WI38 (cell line): Measurements from ENCODE around the gene INPP5D.

ENCODE experiments used
- H3K4me3 ChIP-seq: 2 replicates; pipeline ENCODE4 v1.5.1; 2011; ENCODE audit warnings: low read depth, mild to moderate bottlenecking, control low read depth, low read length
- TF ChIP-seq, protein P1 (sequence below): IDR thresholded peaks from 2 replicates; pipeline ENCODE4 v1.5.1; 2012; ENCODE audit warnings: low read depth, mild to moderate bottlenecking, control low read depth, low read length

The INPP5D gene

DNA sequence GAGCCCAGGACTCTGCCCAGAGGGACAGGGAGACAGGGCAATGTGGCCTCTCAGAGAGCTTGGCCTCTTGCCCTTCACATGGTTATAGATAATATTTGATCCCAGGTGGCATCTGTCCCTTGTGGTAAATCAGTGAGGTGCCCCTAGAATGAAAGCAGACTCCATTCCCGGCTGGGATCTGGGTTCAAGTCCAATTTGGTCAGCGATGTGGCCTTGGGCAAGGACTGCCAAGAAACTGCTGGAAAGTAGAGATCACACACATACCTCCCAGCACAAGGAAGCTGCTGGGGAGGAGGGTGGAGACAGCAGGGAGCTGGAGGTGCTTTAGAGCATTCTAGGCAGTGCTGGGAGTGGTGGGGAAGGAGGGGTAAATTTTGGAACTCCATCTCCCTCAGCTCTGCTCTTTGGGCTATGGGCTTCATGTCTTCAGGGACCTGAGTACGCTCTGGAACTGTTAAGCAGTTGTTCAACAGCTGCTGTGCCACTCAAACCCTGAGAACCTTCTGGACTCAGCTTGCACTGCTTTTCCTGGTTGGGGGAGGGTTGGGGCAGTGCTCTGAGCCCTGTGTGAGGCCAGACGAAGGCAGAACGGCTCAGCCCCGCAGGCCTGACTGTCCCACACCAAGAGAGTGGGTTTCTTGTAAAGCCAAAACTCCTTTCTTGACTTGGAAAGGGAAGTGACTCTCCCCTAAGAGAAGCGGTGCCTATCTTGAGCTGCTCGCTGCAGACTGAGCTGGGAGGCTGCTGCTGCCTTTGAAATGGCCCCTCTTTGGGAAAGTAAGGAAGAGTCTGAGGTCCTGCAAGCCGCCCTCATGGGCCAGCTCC, 23.0 kb downstream of the INPP5D start:
- TF ChIP-seq, protein P1, sequence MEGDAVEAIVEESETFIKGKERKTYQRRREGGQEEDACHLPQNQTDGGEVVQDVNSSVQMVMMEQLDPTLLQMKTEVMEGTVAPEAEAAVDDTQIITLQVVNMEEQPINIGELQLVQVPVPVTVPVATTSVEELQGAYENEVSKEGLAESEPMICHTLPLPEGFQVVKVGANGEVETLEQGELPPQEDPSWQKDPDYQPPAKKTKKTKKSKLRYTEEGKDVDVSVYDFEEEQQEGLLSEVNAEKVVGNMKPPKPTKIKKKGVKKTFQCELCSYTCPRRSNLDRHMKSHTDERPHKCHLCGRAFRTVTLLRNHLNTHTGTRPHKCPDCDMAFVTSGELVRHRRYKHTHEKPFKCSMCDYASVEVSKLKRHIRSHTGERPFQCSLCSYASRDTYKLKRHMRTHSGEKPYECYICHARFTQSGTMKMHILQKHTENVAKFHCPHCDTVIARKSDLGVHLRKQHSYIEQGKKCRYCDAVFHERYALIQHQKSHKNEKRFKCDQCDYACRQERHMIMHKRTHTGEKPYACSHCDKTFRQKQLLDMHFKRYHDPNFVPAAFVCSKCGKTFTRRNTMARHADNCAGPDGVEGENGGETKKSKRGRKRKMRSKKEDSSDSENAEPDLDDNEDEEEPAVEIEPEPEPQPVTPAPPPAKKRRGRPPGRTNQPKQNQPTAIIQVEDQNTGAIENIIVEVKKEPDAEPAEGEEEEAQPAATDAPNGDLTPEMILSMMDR: no peak
- H3K4me3 ChIP-seq: no peak overlapping the region

DNA sequence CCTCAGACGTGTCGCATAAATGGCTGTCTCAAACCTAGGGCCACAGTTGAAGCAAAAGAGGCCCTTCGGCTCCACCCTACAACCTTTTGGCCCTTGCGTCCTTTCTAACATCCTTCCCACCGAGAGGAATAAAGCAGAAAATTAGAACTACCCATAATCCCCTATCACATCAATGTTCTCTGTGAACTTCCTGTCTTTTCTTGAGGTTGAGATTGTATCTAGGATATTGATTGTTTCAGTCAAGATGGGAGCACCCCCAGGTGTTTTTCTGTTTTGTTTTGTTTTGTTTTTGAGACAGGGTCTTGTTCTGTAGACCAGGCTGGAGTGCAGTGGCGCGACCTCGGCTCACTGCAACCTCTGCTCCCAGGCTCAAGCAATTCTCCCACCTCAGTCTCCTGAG, 23.6 kb downstream of the INPP5D start:
- TF ChIP-seq, protein P1: no peak

DNA sequence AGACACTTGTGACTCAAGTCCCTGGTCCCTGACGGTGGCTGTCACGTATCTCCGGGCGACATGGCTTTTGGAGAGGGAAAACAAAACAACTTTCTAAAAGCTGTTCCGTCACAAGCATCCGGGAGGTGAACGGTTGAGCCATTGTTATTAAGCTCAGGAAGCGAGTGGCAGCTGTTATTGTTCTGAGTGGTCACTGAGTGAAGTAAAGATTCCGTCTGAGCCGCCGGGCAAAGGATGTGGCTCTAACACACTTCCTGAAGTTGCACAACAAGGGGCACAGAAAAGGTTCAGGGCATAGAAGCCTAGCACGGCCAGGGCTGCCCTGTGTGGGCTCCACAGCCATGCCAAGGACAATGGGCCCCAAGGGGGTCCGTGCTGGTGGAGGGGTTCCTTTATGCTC, 24.3 kb downstream of the INPP5D start:
- H3K4me3 ChIP-seq: no peak overlapping the region
- TF ChIP-seq, protein P1: no peak

More for the DNA sequence above, 23.6 kb downstream of the INPP5D start:
- no peak overlapping the region for H3K4me3 ChIP-seq

DNA sequence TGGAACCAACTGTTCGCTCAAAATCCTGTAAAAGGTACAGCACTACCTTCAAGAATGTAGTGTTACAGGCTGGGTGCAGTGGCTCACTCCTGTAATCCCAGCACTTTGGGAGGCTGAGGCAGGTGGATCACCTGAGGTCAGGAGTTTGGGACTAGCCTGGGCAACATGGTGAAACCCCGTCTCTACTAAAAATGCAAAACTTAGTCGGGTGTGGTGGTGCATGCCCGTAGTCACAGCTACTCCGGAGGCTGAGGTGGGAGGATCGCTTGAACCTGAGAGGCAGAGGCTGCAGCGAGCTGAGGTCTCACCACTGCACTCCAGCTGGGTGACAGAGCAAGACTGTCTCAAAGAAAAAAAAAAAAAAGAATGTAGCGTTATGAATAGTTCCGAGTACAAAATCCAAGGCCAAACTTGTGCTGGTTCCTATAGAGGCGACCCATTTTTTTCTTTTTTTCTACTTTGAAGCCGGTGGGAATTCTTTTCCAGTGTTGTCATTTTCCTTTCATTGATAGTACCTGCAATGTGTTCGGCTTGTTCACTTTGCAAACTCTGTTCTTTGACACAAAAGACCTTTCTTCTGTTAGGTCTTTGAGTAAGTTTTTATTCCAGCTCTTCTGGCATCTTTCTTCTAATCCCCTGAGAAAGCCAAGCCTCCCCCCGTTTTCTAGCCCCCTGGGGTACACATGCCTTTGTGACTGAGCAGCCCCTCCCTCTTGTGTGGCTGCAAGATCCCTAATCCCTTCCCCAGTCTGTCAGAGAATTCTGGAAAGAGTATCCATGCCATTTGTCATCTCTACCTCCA, 25.1 kb downstream of the INPP5D start:
- no peak overlapping the region for H3K4me3 ChIP-seq
- TF ChIP-seq, protein P1: no peak

DNA sequence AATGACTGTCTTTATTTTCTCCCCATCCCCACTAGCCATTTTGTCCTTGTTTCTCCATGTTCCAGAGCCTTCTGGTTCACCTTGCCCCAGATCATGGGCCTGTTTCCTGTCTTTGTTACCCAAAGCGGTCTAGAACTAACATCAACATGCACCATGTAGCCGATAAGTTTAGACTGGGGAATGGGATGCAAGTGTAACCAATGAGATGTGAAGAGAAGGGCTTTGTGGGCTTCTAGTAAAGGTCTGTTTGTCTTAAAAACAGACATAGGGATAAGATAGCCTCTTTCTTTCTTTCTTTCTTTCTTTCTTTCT, 25.7 kb downstream of the INPP5D start:
- TF ChIP-seq, protein P1: no peak
- H3K4me3 ChIP-seq: no peak overlapping the region

DNA sequence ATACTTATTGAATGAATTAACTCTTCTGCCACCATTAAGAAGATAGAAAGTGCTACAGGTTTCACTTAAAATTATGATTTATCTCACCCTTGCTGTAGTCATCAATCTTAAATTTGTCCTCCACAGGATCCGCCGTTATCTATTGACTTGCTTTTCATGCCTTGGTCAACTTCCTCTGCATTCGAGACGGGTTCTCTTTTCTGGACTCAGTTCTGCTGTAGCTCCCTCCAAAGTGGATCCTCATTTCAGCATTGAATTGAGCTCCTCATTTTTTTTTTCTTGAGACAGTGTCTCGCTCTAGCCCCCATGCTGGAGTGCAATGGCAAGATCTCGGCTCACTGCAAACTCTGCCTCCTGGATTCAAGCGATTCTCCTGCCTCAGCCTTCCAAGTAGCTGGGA, 27.6 kb downstream of the INPP5D start:
- TF ChIP-seq, protein P1: no peak
- H3K4me3 ChIP-seq: no peak overlapping the region

DNA sequence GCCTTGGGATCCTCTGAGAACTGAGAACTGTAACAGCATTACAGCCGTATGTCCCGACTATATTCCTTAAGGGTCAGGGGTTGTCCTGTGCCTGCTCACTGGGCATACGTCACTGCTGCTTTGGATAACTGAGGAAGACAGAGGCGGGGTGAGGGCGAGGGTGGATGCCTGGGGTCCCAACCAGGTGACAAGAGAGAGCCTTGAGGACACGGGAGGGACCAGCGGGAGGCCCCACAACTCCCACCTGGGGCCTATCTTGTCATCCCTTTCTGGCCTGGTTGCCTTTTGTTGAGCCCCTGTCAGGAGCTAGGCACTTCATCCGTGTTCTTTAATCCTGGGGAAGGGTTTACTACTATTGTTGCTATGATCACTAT, 28.8 kb downstream of the INPP5D start:
- TF ChIP-seq, protein P1: no peak
- no peak overlapping the region for H3K4me3 ChIP-seq
